Activated CD4-positive, alpha-beta T cell treated with anti-CD3 and anti-CD28 coated beads for 24 hours (primary cell): ENCODE results near the gene TAPT1.

Experiments
- DNase-seq, 2 donors: peaks; one replicate each; pipeline ENCODE4 v3.0.0-alpha.2; 2020; ENCODE audit warnings: low read depth in 2 of 2

TAPT1 gene

GRCh38 chr4:16136311-16136710 lies 90.0 kb downstream of the TAPT1 start:
- DNase-seq = no peak

- DNase-seq = no peak
Measured at GRCh38 chr4:16133406-16133805, 92.9 kb downstream of the TAPT1 start.

GRCh38 chr4:16131293-16131692 lies 95.0 kb downstream of the TAPT1 start:
- no peak for DNase-seq

GRCh38 chr4:16129336-16129735 lies 96.9 kb downstream of the TAPT1 start:
- no peak for DNase-seq

GRCh38 chr4:16126714-16127113 lies 99.6 kb downstream of the TAPT1 start:
- DNase-seq = no peak

- no peak for DNase-seq
Measured at GRCh38 chr4:16125571-16126445, 100.5 kb downstream of the TAPT1 start.

GRCh38 chr4:16124232-16124631 lies 102.0 kb downstream of the TAPT1 start:
- DNase-seq = no peak

- DNase-seq = no peak
Measured at GRCh38 chr4:16123356-16124084, 102.8 kb downstream of the TAPT1 start.

GRCh38 chr4:16122784-16123183 lies 103.5 kb downstream of the TAPT1 start:
- peak in 1 of 2 donors; percentile 19 for DNase-seq

- no peak for DNase-seq
Measured at GRCh38 chr4:16122308-16122711, 104.0 kb downstream of the TAPT1 start.

- DNase-seq = no peak
Measured at GRCh38 chr4:16120720-16121119, 105.6 kb downstream of the TAPT1 start.

GRCh38 chr4:16119981-16120380 lies 106.3 kb downstream of the TAPT1 start:
- DNase-seq = no peak

- no peak for DNase-seq
Measured at GRCh38 chr4:16118090-16118489, 108.2 kb downstream of the TAPT1 start.

GRCh38 chr4:16117164-16117563 lies 109.1 kb downstream of the TAPT1 start:
- DNase-seq = no peak

- no peak for DNase-seq
Measured at GRCh38 chr4:16116493-16116990, 109.7 kb downstream of the TAPT1 start.

- DNase-seq = no peak
Measured at GRCh38 chr4:16116019-16116418, 110.3 kb downstream of the TAPT1 start.

GRCh38 chr4:16114546-16114945 lies 111.7 kb downstream of the TAPT1 start:
- DNase-seq = no peak

- no peak for DNase-seq
Measured at GRCh38 chr4:16113741-16114140, 112.5 kb downstream of the TAPT1 start.

GRCh38 chr4:16111533-16111932 lies 114.7 kb downstream of the TAPT1 start:
- DNase-seq = no peak

GRCh38 chr4:16110661-16111290 lies 115.5 kb downstream of the TAPT1 start:
- DNase-seq = no peak
